GM11168 (cell line): ENCODE measurements around the gene RTEL1.

Source experiments
- in situ Hi-C: fragments of 300-500 bp; cut with MboI; formaldehyde crosslinking; loops from one replicate; pipeline ENCODE4 v1.12.0; 2022; ENCODE audit warnings: low sequenced_read_pairs; ENCODE audit not compliant: unreplicated experiment

RTEL1 gene

GRCh38 chr20:63685269-63686026, 27.3 kb downstream of the RTEL1 start:
- in situ Hi-C loops = no loop called here

GRCh38 chr20:63686094-63686491, 28.0 kb downstream of the RTEL1 start:
- in situ Hi-C loops = no loop called here

GRCh38 chr20:63686492-63687321, 28.6 kb downstream of the RTEL1 start:
- in situ Hi-C loops = no loop called here

- in situ Hi-C loops = no loop called here
Observed at GRCh38 chr20:63687419-63688178, 29.5 kb downstream of the RTEL1 start.

- in situ Hi-C loops = no loop called here
Observed at GRCh38 chr20:63688228-63689045, 30.3 kb downstream of the RTEL1 start.

- in situ Hi-C loops = no loop called here
Observed at GRCh38 chr20:63689046-63690002, 31.2 kb downstream of the RTEL1 start.

- in situ Hi-C loops = no loop called here
Observed at GRCh38 chr20:63690003-63690897, 32.1 kb downstream of the RTEL1 start.

GRCh38 chr20:63690898-63691710, 33.0 kb downstream of the RTEL1 start:
- in situ Hi-C loops = no loop called here

GRCh38 chr20:63691711-63692435, 33.8 kb downstream of the RTEL1 start:
- in situ Hi-C loops = no loop called here

- in situ Hi-C loops = no loop called here
Observed at GRCh38 chr20:63692436-63693082, 34.4 kb downstream of the RTEL1 start.

- in situ Hi-C loops = no loop called here
Observed at GRCh38 chr20:63693083-63693732, 35.1 kb downstream of the RTEL1 start.

GRCh38 chr20:63693733-63694583, 35.8 kb downstream of the RTEL1 start:
- in situ Hi-C loops = no loop called here

- in situ Hi-C loops = no loop called here
Observed at GRCh38 chr20:63694584-63695423, 36.7 kb downstream of the RTEL1 start.
